AG04450 (cell line): Measurements from ENCODE around the gene PARD3. TPM values are rescaled to one million over a fixed set of nuclear protein-coding genes. Genes with fewer than 3 reads are reported as not detected.

Experiments
- CTCF ChIA-PET: fragments of 300-600, 350-600 bp; formaldehyde crosslinking; extraction: SDS; loops from one replicate; lab custom pipeline; 2022; ENCODE audit warnings: antibody characterized with exemption, inconsistent platforms; lab: Charles Lee
- POLR2A ChIA-PET: fragments of 350-600 bp; formaldehyde crosslinking; extraction: SDS; loops from one replicate; lab custom pipeline; 2021; ENCODE audit warnings: antibody characterized with exemption, inconsistent platforms; lab: Yijun Ruan, JAX
- DNase-seq: peaks from one replicate; pipeline ENCODE4 v3.0.0-alpha.2; 2011; ENCODE audit warnings: low read depth, low spot score
- H3K27ac ChIP-seq: one replicate; pipeline ENCODE4 v1.5.1; 2012; ENCODE audit warnings: low read depth, low read length, control low read depth
- H3K27me3 ChIP-seq: one replicate; pipeline ENCODE4 v1.6.0; 2012; ENCODE audit warnings: low read length; ENCODE audit not compliant: control insufficient read depth, insufficient read depth
- H3K4me3 ChIP-seq: 2 replicates; pipeline ENCODE4 v1.5.1; 2011; ENCODE audit warnings: mild to moderate bottlenecking, low read depth, low read length, control low read depth
- H3K9me3 ChIP-seq: 2 replicates; pipeline ENCODE4 v1.5.1; 2012; ENCODE audit warnings: low read length; ENCODE audit not compliant: control insufficient read depth, insufficient read depth
- CTCF ChIP-seq: IDR thresholded peaks from 2 replicates; pipeline ENCODE4 v1.5.1; 2011; ENCODE audit warnings: low read depth, low read length, control low read depth, inconsistent platforms
- polyA plus RNA-seq: library from polyadenylated mRNA; depleted of rRNA; stranded (reverse); fragments of >200 nt; gene quantifications from 2 replicates; pipeline ENCODE4 v1.2.3, GENCODE V29; 2011

PARD3 gene
- polyA plus RNA-seq, 1 experiment = 43.1 TPM

GRCh38 chr10:34817586-34817985, 2.5 kb upstream of the PARD3 start:
- no peaks in the 10 kb centered on the region for H3K27me3 ChIP-seq
- ChIA-PET CTCF (interaction anchor here (1.4 kb wide), 1 partner anchor 209 kb away, joined by 3 read pairs; no protein-coding TSS in a partner anchor), POLR2A (no interaction called here)
- no peak overlapping the region for H3K4me3 ChIP-seq
- TF ChIP-seq CTCF = no peak
- H3K9me3 ChIP-seq = no peaks in the 10 kb centered on the region; the same call in 1 of the 2 replicates
- no peak for DNase-seq
- H3K27ac ChIP-seq = no peak overlapping the region

GRCh38 chr10:34817054-34817453, 2.0 kb upstream of the PARD3 start:
- Histone ChIP-seq H3K27me3 (no peaks in the 10 kb centered on the region), H3K27ac (no peak overlapping the region), H3K4me3 (no peak overlapping the region), H3K9me3 (no peaks in the 10 kb centered on the region; the same call in 1 of the 2 replicates)
- POLR2A ChIA-PET = no interaction called here
- no peak for DNase-seq
- TF ChIP-seq CTCF = no peak
- CTCF ChIA-PET = interaction anchor here (1.4 kb wide), 1 partner anchor 209 kb away, joined by 3 read pairs; no protein-coding TSS in a partner anchor

GRCh38 chr10:34816501-34817002, 1.5 kb upstream of the PARD3 start:
- POLR2A ChIA-PET = interaction anchor here (0.6 kb wide), 1 partner anchor 228 kb away, joined by 3 read pairs; no protein-coding TSS in a partner anchor
- no peak for DNase-seq

GRCh38 chr10:34816085-34816496, 995 bp upstream of the PARD3 start:
- POLR2A ChIA-PET = interaction anchor here (0.6 kb wide), 1 partner anchor 228 kb away, joined by 3 read pairs; no protein-coding TSS in a partner anchor
- TF ChIP-seq CTCF = no peak
- peak overlapping the region; percentile 39 for H3K27ac ChIP-seq
- no peaks in the 10 kb centered on the region; the same call in 1 of the 2 replicates for H3K9me3 ChIP-seq
- DNase-seq = no peak
- no peaks in the 10 kb centered on the region for H3K27me3 ChIP-seq
- CTCF ChIA-PET = interaction anchor here (1.2 to 1.4 kb wide), 3 partner anchors 84 to 210 kb away, joined by 3 to 8 read pairs (median 3); no protein-coding TSS in a partner anchor
- peak overlapping the region; percentile 72 for H3K4me3 ChIP-seq

More at GRCh38 chr10:34816501-34817002, 1.5 kb upstream of the PARD3 start:
- CTCF ChIA-PET = interaction anchor here (1.2 to 1.4 kb wide), 3 partner anchors 84 to 210 kb away, joined by 3 to 8 read pairs (median 3); no protein-coding TSS in a partner anchor
- TF ChIP-seq CTCF = no peak
- Histone ChIP-seq H3K27ac (no peak overlapping the region), H3K9me3 (no peaks in the 10 kb centered on the region; the same call in 1 of the 2 replicates), H3K27me3 (no peaks in the 10 kb centered on the region), H3K4me3 (peak overlapping the region; percentile 72)

- no peak for TF ChIP-seq CTCF
- CTCF ChIA-PET = no interaction called here
- Histone ChIP-seq H3K27ac (no peak overlapping the region), H3K27me3 (no peaks in the 10 kb centered on the region), H3K4me3 (peak overlapping the region; percentile 72), H3K9me3 (no peaks in the 10 kb centered on the region; the same call in 1 of the 2 replicates)
- no peak for DNase-seq
- POLR2A ChIA-PET = no interaction called here
Measured at GRCh38 chr10:34814913-34815184, 247 bp downstream of the PARD3 start.
